Dendritic cell treated with granulocyte-macrophage colony-stimulating factor and Interleukin-4, amounts not matched to agents 40 ng/mL and 50 ng/mL, for 4 days (primary cell): ENCODE data around the gene SREK1IP1.

Experiments
- H3K27ac Mint-ChIP-seq: one replicate; pipeline ENCODE4 v1.8.0; 2022; ENCODE audit warnings: mild to moderate bottlenecking, mixed read lengths
- H3K27me3 Mint-ChIP-seq: one replicate; pipeline ENCODE4 v1.8.0; 2022; ENCODE audit warnings: mild to moderate bottlenecking, mixed read lengths
- H3K36me3 Mint-ChIP-seq: one replicate; pipeline ENCODE4 v1.8.0; 2022; ENCODE audit warnings: low read depth, mixed read lengths
- H3K4me1 Mint-ChIP-seq: one replicate; pipeline ENCODE4 v1.8.0; 2022; ENCODE audit warnings: low read depth, mixed read lengths
- H3K4me3 Mint-ChIP-seq: one replicate; pipeline ENCODE4 v1.8.0; 2022; ENCODE audit warnings: mild to moderate bottlenecking, moderate library complexity, mixed read lengths
- H3K9me3 Mint-ChIP-seq: one replicate; pipeline ENCODE4 v1.8.0; 2022; ENCODE audit warnings: mixed read lengths
- intact Hi-C: fragments of 100-400 bp; cut with micrococcal nuclease; formaldehyde crosslinking; loops from one replicate; pipeline ENCODE4 v1.15.0; 2022

SREK1IP1 gene

DNA sequence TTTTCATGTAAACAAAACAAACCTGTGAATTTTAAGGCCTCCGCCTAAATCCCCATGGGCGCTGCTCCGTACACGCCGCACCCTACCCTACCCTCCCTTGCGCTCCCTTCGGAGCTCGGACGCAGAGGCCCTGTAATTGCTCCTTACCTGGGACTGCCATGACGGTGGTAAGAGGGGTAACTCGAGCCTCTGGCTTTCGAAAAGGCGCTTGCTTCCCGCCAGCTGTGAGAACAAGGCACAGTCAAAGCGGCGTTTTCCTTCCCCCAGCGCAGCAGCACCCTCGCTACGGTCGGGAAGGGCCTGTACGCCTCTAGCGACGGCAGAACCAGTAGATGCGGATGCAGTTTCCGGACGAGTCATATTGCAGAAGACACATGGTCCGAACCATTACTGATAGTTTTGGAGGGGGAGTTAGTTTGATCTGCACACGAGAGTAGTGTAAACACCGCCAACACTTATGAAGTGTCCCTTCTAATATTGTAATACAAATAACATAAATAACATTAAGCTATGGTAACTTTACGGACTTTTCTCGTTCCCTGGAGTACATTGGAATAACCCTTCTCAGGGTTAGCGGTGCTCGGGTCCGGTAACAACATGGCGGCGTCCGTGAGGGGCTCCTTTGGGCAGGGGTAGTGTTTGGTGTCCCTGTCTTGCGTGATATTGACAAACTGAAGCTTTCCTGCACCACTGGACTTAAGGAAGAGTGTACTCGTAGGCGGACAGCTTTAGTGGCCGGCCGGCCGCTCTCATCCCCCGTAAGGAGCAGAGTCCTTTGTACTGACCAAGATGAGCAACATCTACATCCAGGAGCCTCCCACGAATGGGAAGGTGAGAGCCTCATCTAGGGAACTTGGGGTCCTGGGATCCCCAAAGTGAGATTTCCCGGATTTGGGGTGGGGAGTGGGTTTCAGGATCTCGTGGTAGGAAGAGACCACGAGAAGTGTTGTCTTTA is at the start of gene SREK1IP1, which contains the start of gene CWC27:
TSS of gene SREK1IP1 (minus strand) at position 334 of the 955 bp plus-strand sequence. CDS start at position 160, 174 bp downstream.
TSS of gene CWC27 (plus strand) at position 573 of the 955 bp plus-strand sequence. CDS start at position 790, 217 bp downstream.
- H3K4me3 Mint-ChIP-seq, result peak within 1 kb of the TSS; percentile 95
- H3K27ac Mint-ChIP-seq, result peak within 1 kb of the TSS; percentile 96
- no peaks in the 10 kb centered on the region for H3K9me3 Mint-ChIP-seq
- H3K36me3 Mint-ChIP-seq, result peaks cover 31% of the 10 kb centered on the region
- intact Hi-C loops, result loop anchor here (2.0 to 5.0 kb wide), 2 partner anchors 269 to 856 kb away; partner anchors contain the start of genes SHLD3, TRAPPC13 and TRIM23
- peaks cover 49% of the 10 kb centered on the region for H3K4me1 Mint-ChIP-seq
- no peaks in the 10 kb centered on the region for H3K27me3 Mint-ChIP-seq

DNA sequence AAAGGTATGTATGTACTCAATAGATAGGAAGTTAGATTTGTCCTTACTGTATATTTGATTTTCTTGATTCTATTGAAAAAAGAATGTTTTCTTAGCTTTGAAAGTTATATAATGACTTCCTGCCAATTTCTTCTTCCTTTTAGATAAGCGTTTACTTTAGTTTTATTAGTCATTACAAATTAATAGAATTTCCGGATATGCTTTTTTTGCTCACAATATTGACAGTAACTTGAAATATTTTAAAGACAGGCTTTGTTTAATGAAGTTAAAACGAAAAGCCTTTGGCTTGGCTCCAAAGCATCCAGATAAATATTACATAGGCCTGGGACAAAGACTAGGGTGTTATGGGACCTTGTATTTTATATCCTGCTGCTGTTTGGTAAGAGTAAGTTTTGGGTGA is 49.8 kb upstream of the SREK1IP1 start:
- Mint-ChIP-seq H3K4me3 (no peak overlapping the region), H3K9me3 (no peaks in the 10 kb centered on the region), H3K27me3 (no peaks in the 10 kb centered on the region), H3K27ac (no peak overlapping the region), H3K36me3 (no peaks in the 10 kb centered on the region), H3K4me1 (peaks cover 11% of the 10 kb centered on the region)
- intact Hi-C loops, result loop anchor here (10.0 kb wide), 1 partner anchor 767 kb away; no protein-coding TSS in a partner anchor

DNA sequence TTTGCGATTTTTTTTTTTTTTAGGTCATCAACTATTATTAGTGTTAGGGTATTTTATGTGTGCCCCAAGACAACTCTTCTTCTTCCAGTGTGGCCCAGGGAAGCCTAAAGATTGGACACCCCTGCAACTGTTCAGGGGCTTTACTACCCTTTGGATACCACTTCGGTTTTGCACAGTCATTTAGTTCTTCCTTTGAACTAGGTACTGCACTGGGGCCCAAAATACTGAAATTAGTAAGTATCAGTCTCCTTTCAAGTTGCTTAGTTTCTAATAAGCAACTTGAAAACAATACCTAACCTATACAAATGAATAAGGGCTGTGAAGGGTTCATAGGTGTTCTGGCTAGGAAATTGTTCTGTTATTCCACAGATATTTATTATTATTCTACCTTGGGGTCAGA is 45.6 kb upstream of the SREK1IP1 start:
- Mint-ChIP-seq H3K27ac (no peak overlapping the region), H3K27me3 (no peaks in the 10 kb centered on the region), H3K9me3 (no peaks in the 10 kb centered on the region), H3K4me3 (no peak overlapping the region), H3K36me3 (no peaks in the 10 kb centered on the region), H3K4me1 (no peaks in the 10 kb centered on the region)
- intact Hi-C loops, result loop anchor here (10.0 kb wide), 1 partner anchor 771 kb away; no protein-coding TSS in a partner anchor

DNA sequence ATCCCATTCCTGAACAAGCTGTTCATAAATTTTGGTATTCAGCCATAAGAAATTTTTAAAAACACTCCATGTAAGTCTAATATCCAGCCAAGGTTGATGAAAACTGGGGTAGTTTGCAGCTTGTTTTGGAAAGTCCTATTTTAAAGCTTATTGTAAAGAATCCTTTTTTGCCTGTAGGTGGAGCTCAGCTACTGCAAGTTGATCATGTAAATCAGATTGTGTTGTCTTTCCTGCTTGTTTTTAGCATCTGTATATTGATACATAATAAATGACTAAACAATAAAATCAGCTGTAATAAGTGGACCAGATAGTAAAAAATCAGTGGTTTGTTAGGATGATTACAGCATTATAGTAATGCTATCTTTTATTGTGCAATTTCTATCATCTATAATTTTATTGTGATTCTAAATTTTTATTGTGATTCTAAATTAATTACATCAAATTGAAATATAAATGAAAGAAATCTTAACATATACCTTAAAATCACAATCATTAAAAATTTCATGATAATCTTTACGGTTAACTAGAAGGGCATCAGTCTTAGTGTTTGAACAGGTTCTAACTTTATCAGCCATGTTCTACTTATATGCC is 42.7 kb upstream of the SREK1IP1 start:
- no peak overlapping the region for H3K4me3 Mint-ChIP-seq
- no peak overlapping the region for H3K27ac Mint-ChIP-seq
- peaks cover 16% of the 10 kb centered on the region for H3K36me3 Mint-ChIP-seq
- intact Hi-C loops, result loop anchor here (1.0 to 10.0 kb wide), 3 partner anchors 148 to 774 kb away; no protein-coding TSS in a partner anchor
- H3K9me3 Mint-ChIP-seq, result no peaks in the 10 kb centered on the region
- H3K4me1 Mint-ChIP-seq, result no peaks in the 10 kb centered on the region
- no peaks in the 10 kb centered on the region for H3K27me3 Mint-ChIP-seq

DNA sequence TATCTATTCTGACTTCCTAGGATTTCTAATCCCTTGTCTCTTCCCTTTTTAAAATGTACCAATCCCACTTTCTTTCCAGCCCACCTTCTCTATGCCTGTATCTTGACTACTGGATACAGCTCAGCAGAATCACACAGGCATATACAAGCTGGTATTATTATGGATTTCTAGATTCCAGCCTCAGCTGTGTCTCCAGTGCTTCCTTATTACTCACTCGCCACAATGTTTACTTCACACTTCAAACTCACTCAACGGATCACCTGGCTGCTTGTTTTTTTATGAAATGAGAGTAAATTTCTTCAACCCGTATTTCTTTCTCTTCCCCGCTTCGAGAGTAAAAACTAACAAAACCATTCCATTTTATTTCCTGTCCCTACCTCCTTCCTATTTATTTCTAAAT is 39.0 kb upstream of the SREK1IP1 start:
- no peaks in the 10 kb centered on the region for H3K4me1 Mint-ChIP-seq
- intact Hi-C loops, result no loop called here
- H3K4me3 Mint-ChIP-seq, result no peak overlapping the region
- H3K9me3 Mint-ChIP-seq, result no peaks in the 10 kb centered on the region
- peaks cover 16% of the 10 kb centered on the region for H3K36me3 Mint-ChIP-seq
- H3K27me3 Mint-ChIP-seq, result no peaks in the 10 kb centered on the region
- H3K27ac Mint-ChIP-seq, result no peak overlapping the region

DNA sequence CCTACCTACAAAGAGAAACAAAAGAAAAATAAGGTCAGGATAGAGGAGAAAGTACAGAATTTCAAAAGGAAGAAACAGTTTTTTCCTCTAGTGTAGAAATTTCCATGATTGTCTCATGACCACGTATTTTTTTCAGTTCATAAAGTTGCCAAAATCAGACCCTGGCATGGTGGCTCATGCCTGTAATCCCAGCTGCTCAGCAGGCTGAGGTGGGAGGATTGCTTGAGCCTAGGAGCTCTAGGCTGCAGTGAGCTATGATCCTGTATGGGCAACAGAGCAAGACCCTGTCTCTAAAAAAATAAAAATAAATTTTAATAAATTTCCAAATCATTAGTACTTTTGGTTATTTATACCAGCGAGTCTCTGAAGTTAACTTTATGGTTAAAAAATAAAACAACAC is 38.0 kb upstream of the SREK1IP1 start:
- Mint-ChIP-seq H3K36me3 (peaks cover 16% of the 10 kb centered on the region), H3K4me1 (no peaks in the 10 kb centered on the region), H3K27me3 (no peaks in the 10 kb centered on the region), H3K27ac (no peak overlapping the region), H3K9me3 (no peaks in the 10 kb centered on the region), H3K4me3 (no peak overlapping the region)
- intact Hi-C loops, result no loop called here

DNA sequence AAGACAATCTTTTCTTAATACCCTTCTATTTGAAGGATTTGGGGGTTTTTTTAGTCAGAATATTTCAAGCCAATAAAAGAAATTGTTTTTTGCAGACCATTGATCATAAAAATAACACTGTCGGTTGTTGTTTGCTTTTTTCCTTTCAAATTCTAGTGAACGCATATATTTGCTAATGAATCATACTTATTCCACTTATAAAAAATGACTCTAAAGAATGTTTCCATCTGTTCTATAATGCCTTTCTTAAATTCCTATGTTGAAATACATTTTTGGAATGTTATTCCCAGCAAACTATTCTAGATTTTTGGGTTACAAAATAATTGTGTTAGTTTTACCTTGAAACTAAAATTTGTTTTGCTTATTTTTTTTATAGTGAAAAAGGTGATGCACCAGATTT is 32.4 kb upstream of the SREK1IP1 start:
- Mint-ChIP-seq H3K4me3 (no peak overlapping the region), H3K36me3 (peaks cover 6% of the 10 kb centered on the region), H3K27ac (no peak overlapping the region), H3K4me1 (no peaks in the 10 kb centered on the region), H3K9me3 (no peaks in the 10 kb centered on the region), H3K27me3 (no peaks in the 10 kb centered on the region)
- intact Hi-C loops, result no loop called here

DNA sequence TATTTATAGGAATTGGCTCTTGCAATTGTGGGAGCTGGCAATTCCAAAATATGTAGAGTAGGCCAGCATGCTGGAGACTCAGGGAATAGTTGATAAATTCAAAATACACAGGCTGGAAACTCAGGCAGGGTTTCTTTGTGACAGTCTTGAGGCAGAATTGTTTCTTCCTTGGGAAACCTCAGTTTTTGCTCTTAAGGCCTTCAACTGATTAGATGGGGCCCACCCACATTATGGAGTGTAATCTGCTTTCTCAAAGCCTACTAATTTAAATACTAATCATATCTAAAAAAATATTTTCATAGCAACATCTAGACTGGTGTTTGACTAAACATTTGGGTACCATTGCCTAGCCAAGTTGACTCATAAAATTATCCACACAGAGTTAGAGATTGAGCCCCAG is 27.8 kb upstream of the SREK1IP1 start:
- Mint-ChIP-seq H3K27me3 (no peaks in the 10 kb centered on the region), H3K4me1 (no peaks in the 10 kb centered on the region), H3K36me3 (peaks cover 26% of the 10 kb centered on the region), H3K27ac (no peak overlapping the region), H3K9me3 (no peaks in the 10 kb centered on the region), H3K4me3 (no peak overlapping the region)
- intact Hi-C loops, result no loop called here

DNA sequence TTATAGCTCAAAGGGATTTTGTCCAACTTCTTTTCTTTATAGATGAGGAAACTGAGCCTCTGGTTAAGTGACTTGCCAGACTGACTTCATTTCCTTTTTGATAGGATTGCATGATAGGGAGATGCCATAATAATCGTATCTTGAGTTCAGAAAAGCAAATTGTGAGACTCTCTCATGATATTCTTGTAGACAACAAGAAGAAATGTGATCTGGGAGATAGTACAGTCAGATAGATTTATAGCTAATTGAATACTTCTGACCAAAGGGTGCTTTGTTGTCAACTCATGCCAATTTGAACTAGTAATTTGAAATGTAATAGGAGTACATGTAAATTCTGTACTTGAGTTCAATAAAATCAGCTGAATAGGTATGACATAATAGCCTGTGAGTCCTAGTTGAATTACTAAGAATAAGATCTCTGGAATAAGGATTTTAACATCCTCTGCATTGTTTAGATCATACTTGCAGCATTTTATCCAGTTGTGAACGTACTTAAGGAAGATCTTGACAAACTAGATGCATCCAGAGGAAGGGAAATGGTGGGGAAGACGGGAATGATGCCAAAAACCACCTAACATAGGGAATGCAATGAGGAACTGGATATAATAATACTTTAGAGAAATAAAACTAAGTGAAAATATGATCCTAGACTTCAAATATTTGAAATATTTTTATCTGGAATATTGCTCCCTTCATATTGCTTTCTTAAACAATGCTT is 25.7 kb upstream of the SREK1IP1 start:
- no peaks in the 10 kb centered on the region for H3K9me3 Mint-ChIP-seq
- no peak overlapping the region for H3K27ac Mint-ChIP-seq
- intact Hi-C loops, result no loop called here
- peaks cover 39% of the 10 kb centered on the region for H3K36me3 Mint-ChIP-seq
- no peak overlapping the region for H3K4me3 Mint-ChIP-seq
- no peaks in the 10 kb centered on the region for H3K27me3 Mint-ChIP-seq
- H3K4me1 Mint-ChIP-seq, result no peaks in the 10 kb centered on the region

DNA sequence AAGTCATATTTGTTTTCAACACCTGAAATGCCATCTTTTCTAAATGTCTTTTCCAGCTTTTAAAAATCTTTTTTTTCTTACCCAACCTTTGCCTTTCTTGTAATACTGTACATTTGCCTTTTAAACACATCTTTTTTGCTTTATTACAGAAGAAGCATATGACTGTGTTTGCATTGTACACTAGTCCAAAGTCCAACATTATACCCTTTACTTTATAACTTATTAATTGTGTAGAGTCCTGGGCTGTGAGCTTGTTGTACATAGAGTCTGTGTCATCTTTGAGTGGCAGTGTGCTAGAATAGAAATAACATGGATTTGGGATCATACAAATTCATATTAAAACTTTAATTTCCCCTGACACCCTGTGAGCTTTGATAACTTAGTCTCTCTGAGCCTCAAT is 24.0 kb upstream of the SREK1IP1 start:
- intact Hi-C loops, result no loop called here
- Mint-ChIP-seq H3K9me3 (no peaks in the 10 kb centered on the region), H3K36me3 (peaks cover 32% of the 10 kb centered on the region), H3K4me1 (no peaks in the 10 kb centered on the region), H3K4me3 (no peak overlapping the region), H3K27ac (no peak overlapping the region), H3K27me3 (no peaks in the 10 kb centered on the region)

DNA sequence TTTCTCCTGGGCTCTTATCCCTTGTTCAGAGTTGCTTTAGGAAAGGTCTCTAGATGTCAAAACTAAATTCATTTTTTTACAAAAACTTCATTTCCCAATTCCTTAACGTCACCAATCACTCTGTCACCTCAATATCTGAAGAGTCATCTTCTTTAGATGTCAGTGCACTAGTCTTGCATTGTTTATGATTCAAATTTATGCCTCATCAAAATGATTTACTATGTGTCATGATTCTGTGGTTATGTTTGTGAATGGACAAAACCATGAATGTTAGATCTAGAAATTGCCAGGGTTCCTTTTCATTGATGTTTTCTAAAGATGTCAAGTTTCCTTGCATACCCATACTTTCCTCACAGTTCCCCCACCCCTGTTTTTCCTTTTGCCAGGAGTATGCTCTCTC is 21.7 kb upstream of the SREK1IP1 start:
- Mint-ChIP-seq H3K36me3 (peaks cover 33% of the 10 kb centered on the region), H3K4me3 (no peak overlapping the region), H3K27me3 (no peaks in the 10 kb centered on the region), H3K4me1 (peaks cover 7% of the 10 kb centered on the region), H3K9me3 (peaks cover 7% of the 10 kb centered on the region), H3K27ac (no peak overlapping the region)
- intact Hi-C loops, result no loop called here

DNA sequence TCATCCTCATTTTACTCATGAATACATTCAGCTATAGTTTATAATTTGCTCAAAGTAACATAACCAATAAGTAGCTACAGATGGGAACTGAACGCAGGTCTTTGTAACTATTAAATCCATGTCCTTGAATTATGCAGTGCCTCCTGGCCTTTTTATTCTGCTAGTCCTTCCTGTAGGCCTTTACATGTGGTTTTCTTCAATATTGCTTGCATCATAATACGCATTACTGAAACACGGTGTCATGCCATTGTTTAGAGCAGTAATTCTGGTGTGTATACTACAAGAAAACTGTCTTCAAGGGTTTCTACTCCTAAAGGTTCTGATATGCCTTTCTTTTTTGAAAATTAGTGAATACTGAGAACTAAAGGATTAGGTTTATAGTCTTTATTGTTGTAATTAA is 21.0 kb upstream of the SREK1IP1 start:
- Mint-ChIP-seq H3K9me3 (peaks cover 7% of the 10 kb centered on the region), H3K4me3 (no peak overlapping the region), H3K4me1 (peaks cover 7% of the 10 kb centered on the region), H3K36me3 (peaks cover 33% of the 10 kb centered on the region), H3K27me3 (no peaks in the 10 kb centered on the region), H3K27ac (no peak overlapping the region)
- intact Hi-C loops, result no loop called here

DNA sequence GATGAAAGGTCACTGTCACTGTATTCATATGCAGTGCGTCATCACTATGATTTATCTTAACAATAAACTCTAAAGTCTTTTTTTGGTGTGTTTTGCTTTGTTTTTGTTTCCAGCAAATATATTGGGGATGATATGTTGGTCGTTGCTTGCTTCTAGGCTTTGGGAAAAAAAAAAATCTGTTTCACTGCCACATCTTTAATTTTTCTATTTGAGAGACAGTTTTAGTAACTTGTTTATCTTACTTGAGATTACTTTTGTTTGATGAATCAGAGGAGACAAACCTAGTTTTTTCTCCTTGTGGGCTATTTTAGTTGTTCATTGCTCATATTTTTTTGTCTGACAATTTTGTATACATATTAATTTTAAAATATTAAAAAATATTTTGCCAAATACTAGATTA is 19.7 kb upstream of the SREK1IP1 start:
- Mint-ChIP-seq H3K27ac (no peak overlapping the region), H3K4me1 (peaks cover 7% of the 10 kb centered on the region), H3K36me3 (peaks cover 33% of the 10 kb centered on the region), H3K27me3 (no peaks in the 10 kb centered on the region), H3K9me3 (peaks cover 7% of the 10 kb centered on the region), H3K4me3 (no peak overlapping the region)
- intact Hi-C loops, result no loop called here

DNA sequence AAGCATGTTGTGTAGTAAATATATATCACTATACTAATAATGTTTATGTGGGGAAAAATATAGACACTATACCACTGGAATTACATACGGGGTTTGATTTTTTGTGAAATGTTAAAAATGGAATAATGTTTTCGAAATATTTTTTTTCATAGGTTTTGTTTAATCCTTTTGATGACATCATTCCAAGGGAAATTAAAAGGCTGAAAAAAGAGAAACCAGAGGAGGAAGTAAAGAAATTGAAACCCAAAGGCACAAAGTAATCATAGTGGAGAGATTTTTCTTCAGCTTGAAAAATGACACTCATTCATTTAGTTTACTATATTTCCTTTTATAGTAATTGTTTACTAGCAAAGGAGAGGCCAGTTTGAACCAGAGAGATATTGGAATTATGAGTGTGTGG is 17.9 kb upstream of the SREK1IP1 start:
- Mint-ChIP-seq H3K4me1 (peaks cover 7% of the 10 kb centered on the region), H3K27me3 (no peaks in the 10 kb centered on the region), H3K36me3 (peaks cover 21% of the 10 kb centered on the region), H3K27ac (peak overlapping the region; percentile 18), H3K9me3 (peaks cover 7% of the 10 kb centered on the region), H3K4me3 (no peak overlapping the region)
- intact Hi-C loops, result no loop called here
